ENCODE measurements around the gene TM9SF4.

TM9SF4 gene

GRCh38 chr20:32069711-32070110 lies 39.8 kb upstream of the TM9SF4 start:
- no peak for TF ChIP-seq CTCF (IDR thresholded peaks at IDR 0.05; ENCODE audit: control insufficient read depth, insufficient read depth, low read depth, low read length, missing control alignments)
- DNase-seq (ENCODE audit: low read depth): no peak
- H3K4me3 ChIP-seq (ENCODE audit: control insufficient read depth, low read depth, low read length): no peak overlapping the region

GRCh38 chr20:32070282-32070681 lies 39.2 kb upstream of the TM9SF4 start:
- TF ChIP-seq CTCF (IDR thresholded peaks at IDR 0.05; ENCODE audit: control insufficient read depth, insufficient read depth, low read depth, low read length, missing control alignments): no peak
- DNase-seq (ENCODE audit: low read depth): no peak
- H3K4me3 ChIP-seq (ENCODE audit: control insufficient read depth, low read depth, low read length): no peak overlapping the region

DNA sequence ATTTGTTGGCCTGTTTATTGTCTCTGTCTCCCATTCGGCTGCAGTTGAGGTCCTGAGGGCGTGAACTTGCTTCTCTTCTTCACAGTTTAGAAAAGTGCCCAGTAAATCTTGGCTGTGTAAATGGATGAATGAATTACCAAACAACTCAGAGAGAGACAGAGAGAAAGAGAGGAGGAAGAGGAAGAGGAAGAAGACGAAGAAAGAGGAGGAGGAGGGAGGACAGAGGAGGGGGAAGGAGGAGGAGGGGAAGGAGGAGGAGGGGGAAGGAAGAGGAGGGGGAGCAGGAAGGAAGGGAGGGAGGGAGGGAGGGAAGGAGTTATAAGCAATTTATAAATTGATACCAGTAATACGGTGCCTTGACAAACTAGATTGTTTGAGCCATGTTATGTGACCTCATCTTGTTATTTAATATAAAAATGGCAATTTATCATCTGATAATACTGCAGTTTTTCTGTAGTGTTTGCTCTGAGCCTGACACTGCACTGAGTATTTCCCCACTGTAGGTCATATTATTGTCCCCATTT lies 38.8 kb upstream of the TM9SF4 start:
- no peak overlapping the region for H3K4me3 ChIP-seq (ENCODE audit: control insufficient read depth, low read depth, low read length)
- no peak for TF ChIP-seq CTCF (IDR thresholded peaks at IDR 0.05; ENCODE audit: control insufficient read depth, insufficient read depth, low read depth, low read length, missing control alignments)
- DNase-seq (ENCODE audit: low read depth): no peak

DNA sequence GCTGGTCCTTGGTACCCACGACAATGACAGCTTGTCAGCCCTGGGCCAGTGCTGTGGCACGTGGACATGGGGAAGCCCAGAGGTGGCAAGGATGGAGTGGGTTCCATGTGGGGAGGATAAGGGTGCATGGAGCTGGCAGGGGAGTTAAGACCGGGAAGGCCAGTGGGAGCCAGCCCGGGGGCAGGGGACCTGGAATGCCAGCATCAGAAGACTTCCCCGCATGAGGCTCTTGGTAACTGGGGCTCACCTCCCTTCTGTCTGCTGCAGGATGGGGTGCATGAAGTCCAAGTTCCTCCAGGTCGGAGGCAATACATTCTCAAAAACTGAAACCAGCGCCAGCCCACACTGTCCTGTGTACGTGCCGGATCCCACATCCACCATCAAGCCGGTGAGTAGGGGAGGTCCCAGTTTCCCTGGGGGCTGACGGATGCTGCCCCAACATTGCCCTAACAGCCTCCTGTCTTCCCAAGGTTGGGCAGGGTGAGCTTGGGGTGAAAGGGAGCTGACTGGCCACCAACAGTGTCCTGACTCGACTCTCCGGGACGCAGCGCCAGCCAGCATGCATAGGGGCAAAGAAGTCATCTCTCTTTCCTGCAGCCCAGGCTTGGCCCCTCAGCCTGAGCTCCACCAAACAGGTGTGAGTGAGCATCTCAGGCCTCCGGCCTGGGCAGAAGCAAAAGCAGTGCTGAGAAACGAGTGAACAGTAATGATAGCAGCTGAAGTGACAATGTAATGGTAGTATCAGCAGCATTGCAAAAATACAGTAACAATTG lies 37.9 kb upstream of the TM9SF4 start:
- DNase-seq (ENCODE audit: low read depth): no peak
- H3K4me3 ChIP-seq (ENCODE audit: control insufficient read depth, low read depth, low read length): no peak overlapping the region
- no peak for TF ChIP-seq CTCF (IDR thresholded peaks at IDR 0.05; ENCODE audit: control insufficient read depth, insufficient read depth, low read depth, low read length, missing control alignments)

GRCh38 chr20:32072168-32072750 lies 37.3 kb upstream of the TM9SF4 start:
- no peak for DNase-seq (ENCODE audit: low read depth)
- TF ChIP-seq CTCF (IDR thresholded peaks at IDR 0.05; ENCODE audit: control insufficient read depth, insufficient read depth, low read depth, low read length, missing control alignments): no peak
- H3K4me3 ChIP-seq (ENCODE audit: control insufficient read depth, low read depth, low read length): no peak overlapping the region

DNA sequence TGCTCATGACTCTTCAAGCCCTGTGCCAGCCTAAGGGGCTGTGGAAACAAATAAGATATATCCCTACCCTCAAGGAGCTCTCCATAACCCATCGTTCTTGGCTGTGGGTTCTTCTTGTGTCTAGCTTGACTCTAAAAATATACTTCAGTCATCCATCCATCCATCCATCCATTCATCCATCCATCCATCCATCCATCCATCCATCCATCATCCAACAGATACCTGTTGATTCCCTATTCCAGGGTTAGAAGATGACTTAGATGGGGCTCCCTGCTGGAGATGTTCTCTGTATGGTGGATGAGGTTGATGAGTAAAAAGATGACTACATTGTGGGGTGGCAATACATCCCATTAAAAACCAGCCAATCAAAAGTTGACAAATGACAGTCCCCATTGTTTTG lies 34.0 kb upstream of the TM9SF4 start:
- TF ChIP-seq CTCF (IDR thresholded peaks at IDR 0.05; ENCODE audit: control insufficient read depth, insufficient read depth, low read depth, low read length, missing control alignments): no peak
- H3K4me3 ChIP-seq (ENCODE audit: control insufficient read depth, low read depth, low read length): no peak overlapping the region
- no peak for DNase-seq (ENCODE audit: low read depth)
